ENCODE results near the gene SHROOM3.

DNA sequence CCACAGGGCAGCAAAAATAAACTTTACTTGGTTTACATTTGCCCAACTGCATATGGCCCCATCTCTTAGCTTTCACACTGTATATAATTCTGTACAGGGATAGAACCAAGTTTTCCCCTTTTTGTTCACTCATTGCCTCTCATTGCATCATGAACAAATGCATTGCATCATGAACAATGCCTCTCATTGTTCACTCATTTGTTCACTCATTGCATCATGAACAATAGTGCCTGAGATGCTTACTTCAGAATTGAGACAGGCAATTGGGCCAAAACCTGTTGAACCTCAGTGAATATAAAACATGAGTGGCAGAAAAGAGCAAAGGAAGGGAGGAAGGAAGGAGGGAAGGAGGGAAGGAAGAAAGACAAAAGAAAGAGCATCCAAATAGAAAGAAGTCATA, 364.7 kb downstream of the SHROOM3 start:
- TF ChIP-seq, protein P1, sequence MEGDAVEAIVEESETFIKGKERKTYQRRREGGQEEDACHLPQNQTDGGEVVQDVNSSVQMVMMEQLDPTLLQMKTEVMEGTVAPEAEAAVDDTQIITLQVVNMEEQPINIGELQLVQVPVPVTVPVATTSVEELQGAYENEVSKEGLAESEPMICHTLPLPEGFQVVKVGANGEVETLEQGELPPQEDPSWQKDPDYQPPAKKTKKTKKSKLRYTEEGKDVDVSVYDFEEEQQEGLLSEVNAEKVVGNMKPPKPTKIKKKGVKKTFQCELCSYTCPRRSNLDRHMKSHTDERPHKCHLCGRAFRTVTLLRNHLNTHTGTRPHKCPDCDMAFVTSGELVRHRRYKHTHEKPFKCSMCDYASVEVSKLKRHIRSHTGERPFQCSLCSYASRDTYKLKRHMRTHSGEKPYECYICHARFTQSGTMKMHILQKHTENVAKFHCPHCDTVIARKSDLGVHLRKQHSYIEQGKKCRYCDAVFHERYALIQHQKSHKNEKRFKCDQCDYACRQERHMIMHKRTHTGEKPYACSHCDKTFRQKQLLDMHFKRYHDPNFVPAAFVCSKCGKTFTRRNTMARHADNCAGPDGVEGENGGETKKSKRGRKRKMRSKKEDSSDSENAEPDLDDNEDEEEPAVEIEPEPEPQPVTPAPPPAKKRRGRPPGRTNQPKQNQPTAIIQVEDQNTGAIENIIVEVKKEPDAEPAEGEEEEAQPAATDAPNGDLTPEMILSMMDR (conservative IDR thresholded peaks at IDR 0.05 in 1 of 2, IDR thresholded peaks at IDR 0.05 in 1 of 2; ENCODE audit: extremely low read depth in 1 of 2, insufficient read depth in 1 of 2, low read depth in 1 of 2, low read length in 2 of 2) = no peak
- TF ChIP-seq EZH2 (IDR thresholded peaks at IDR 0.05; ENCODE audit: borderline replicate concordance, low read length) = no peak

All from mammary epithelial cell (primary cell).